IMR-90 (cell line): ENCODE measurements around the gene CXCL1. TPM values are rescaled to one million over a fixed set of nuclear protein-coding genes. Genes with fewer than 3 reads are reported as not detected.

Source experiments
- ATAC-seq: fragments of 200-7000 bp; cut with Tn5 transposase; 2 replicates; pipeline ENCODE4 v1.9.1; 2020; ENCODE audit warnings: low read depth, mild to moderate bottlenecking, moderate library complexity
- BruUV-seq: library from RNA; stranded (reverse); fragments of 400-500 nt; replicated peaks from 2 replicates; lab custom pipeline; 2021; lab: Mats Ljungman, UMichigan
- CTCF ChIA-PET: fragments of 300-600 bp; formaldehyde crosslinking; extraction: SDS; loops from one replicate; lab custom pipeline; 2021; ENCODE audit warnings: antibody characterized with exemption; lab: Yijun Ruan, JAX
- POLR2A ChIA-PET: fragments of 300-600 bp; sonication (Branson Sonifier 250); formaldehyde crosslinking; loops from one replicate; lab custom pipeline; 2022; ENCODE audit warnings: antibody characterized with exemption; ENCODE audit not compliant: unreplicated experiment; lab: Charles Lee
- DNase-seq: peaks from one replicate; pipeline ENCODE4 v3.0.0; 2013
- H2AFZ ChIP-seq: replicated peaks from 2 replicates; pipeline ENCODE3; 2013; ENCODE audit warnings: low read length, mild to moderate bottlenecking; ENCODE audit not compliant: poor library complexity
- H2AK5ac ChIP-seq: 2 replicates; pipeline ENCODE4 v1.6.1; 2013; ENCODE audit warnings: low read depth, low read length, inconsistent platforms
- H2AK9ac ChIP-seq: replicated peaks from 2 replicates; pipeline ENCODE3; 2013; ENCODE audit warnings: mild to moderate bottlenecking, low read depth, low read length, moderate library complexity; ENCODE audit not compliant: poor library complexity
- H2BK120ac ChIP-seq: 2 replicates; pipeline ENCODE4 v1.6.1; 2013; ENCODE audit warnings: low read depth, low read length, inconsistent platforms
- H2BK15ac ChIP-seq: 3 replicates; pipeline ENCODE4 v1.6.1; 2013; ENCODE audit warnings: low read depth, low read length, inconsistent platforms
- H2BK20ac ChIP-seq: 2 replicates; pipeline ENCODE4 v1.6.1; 2013; ENCODE audit warnings: low read depth, mild to moderate bottlenecking, inconsistent platforms, low read length, moderate library complexity
- H2BK5ac ChIP-seq: 2 replicates; pipeline ENCODE4 v1.6.1; 2013; ENCODE audit warnings: mild to moderate bottlenecking, low read depth, low read length, inconsistent platforms; ENCODE audit not compliant: poor library complexity, severe bottlenecking
- H3K14ac ChIP-seq: replicated peaks from 2 replicates; pipeline ENCODE4 v1.6.1; 2013; ENCODE audit warnings: low read depth, low read length, inconsistent platforms
- H3K18ac ChIP-seq: 2 replicates; pipeline ENCODE4 v1.6.1; 2013; ENCODE audit warnings: low read depth, low read length, control low read depth
- H3K23ac ChIP-seq: 2 replicates; pipeline ENCODE4 v1.6.1; 2013; ENCODE audit warnings: low read depth, low read length, inconsistent platforms
- H3K27ac ChIP-seq: 2 replicates; pipeline ENCODE4 v1.5.1; 2013; ENCODE audit warnings: mild to moderate bottlenecking, control low read depth, low read length; ENCODE audit not compliant: insufficient read depth
- H3K27me3 ChIP-seq: 2 replicates; pipeline ENCODE4 v1.6.1; 2013; ENCODE audit warnings: low read length; ENCODE audit not compliant: control insufficient read depth, insufficient read depth
- H3K36me3 ChIP-seq: 2 replicates; pipeline ENCODE4 v1.6.1; 2013; ENCODE audit warnings: low read length, mixed read lengths; ENCODE audit not compliant: control insufficient read depth, insufficient read depth
- H3K4ac ChIP-seq: 2 replicates; pipeline ENCODE4 v1.6.1; 2013; ENCODE audit warnings: low read depth, low read length, inconsistent platforms
- H3K4me1 ChIP-seq: 2 replicates; pipeline ENCODE4 v1.6.1; 2013; ENCODE audit warnings: low read length, mixed read lengths; ENCODE audit not compliant: control insufficient read depth, insufficient read depth
- H3K4me2 ChIP-seq: 2 replicates; pipeline ENCODE4 v1.6.1; 2013; ENCODE audit warnings: low read depth, mild to moderate bottlenecking, control low read depth, low read length, moderate library complexity
- H3K4me3 ChIP-seq: 2 replicates; pipeline ENCODE4 v1.5.1; 2013; ENCODE audit warnings: low read depth, mild to moderate bottlenecking, control low read depth, low read length, moderate library complexity; ENCODE audit not compliant: insufficient read depth
- H3K56ac ChIP-seq: 2 replicates; pipeline ENCODE4 v1.6.1; 2013; ENCODE audit warnings: low read length, inconsistent platforms; ENCODE audit not compliant: insufficient read depth; ENCODE audit errors: extremely low read depth
- H3K79me1 ChIP-seq, 2 experiments: 2 replicates each; pipeline ENCODE4 v1.6.1; 2013; ENCODE audit warnings: low read length in 2 of 2, inconsistent platforms in 1 of 2, low read depth in 1 of 2
- H3K9ac ChIP-seq: 2 replicates; pipeline ENCODE4 v1.6.1; 2013; ENCODE audit warnings: low read depth, low read length, control low read depth
- H3K9me1 ChIP-seq: 2 replicates; pipeline ENCODE4 v1.6.1; 2013; ENCODE audit warnings: low read length, inconsistent platforms; ENCODE audit not compliant: insufficient read depth
- H3K9me3 ChIP-seq: 2 replicates; pipeline ENCODE4 v1.6.1; 2013; ENCODE audit warnings: low read length; ENCODE audit not compliant: control insufficient read depth, insufficient read depth
- H4K20me1 ChIP-seq: 2 replicates; pipeline ENCODE4 v1.6.1; 2013; ENCODE audit warnings: low read length, inconsistent platforms; ENCODE audit not compliant: insufficient read depth
- H4K5ac ChIP-seq: 2 replicates; pipeline ENCODE4 v1.6.1; 2013; ENCODE audit warnings: mild to moderate bottlenecking, low read depth, low read length, control low read depth
- H4K8ac ChIP-seq, 2 experiments: 2 replicates each; pipeline ENCODE4 v1.6.1; 2013; ENCODE audit warnings: low read depth in 2 of 2, low read length in 2 of 2, control low read depth in 1 of 2, inconsistent platforms in 1 of 2
- H4K91ac ChIP-seq: 2 replicates; pipeline ENCODE4 v1.6.1; 2013; ENCODE audit warnings: low read depth, low read length, inconsistent platforms; ENCODE audit not compliant: insufficient read depth
- BHLHE40 ChIP-seq: fragments of 150-350 bp; IDR thresholded peaks from 2 replicates; pipeline ENCODE4 v1.6.1; 2016; ENCODE audit warnings: mild to moderate bottlenecking, low read depth, low read length
- CEBPB ChIP-seq: IDR thresholded peaks from 2 replicates; pipeline ENCODE4 v1.6.1; 2012; ENCODE audit warnings: low read depth, low read length, improper control_type of control experiment
- FOS ChIP-seq: fragments of 150-350 bp; IDR thresholded peaks from 2 replicates; pipeline ENCODE4 v1.6.1; 2016; ENCODE audit warnings: low read depth, low read length
- MAZ ChIP-seq: IDR thresholded peaks from 2 replicates; pipeline ENCODE4 v1.6.1; 2012; ENCODE audit warnings: low read depth, mild to moderate bottlenecking, low read length, improper control_type of control experiment, moderate library complexity, borderline replicate concordance
- MXI1 ChIP-seq: IDR thresholded peaks from 2 replicates; pipeline ENCODE4 v1.6.1; 2012; ENCODE audit warnings: low read depth, mild to moderate bottlenecking, low read length, moderate library complexity, borderline replicate concordance
- NFE2L2 ChIP-seq: fragments of 150-350 bp; IDR thresholded peaks from 2 replicates; pipeline ENCODE4 v1.6.1; 2016; ENCODE audit warnings: low read depth, mild to moderate bottlenecking, low read length
- POLR2A ChIP-seq: IDR thresholded peaks from 2 replicates; pipeline ENCODE4 v1.6.1; 2012; ENCODE audit warnings: mild to moderate bottlenecking, low read depth, low read length
- RAD21 ChIP-seq: IDR thresholded peaks from 2 replicates; pipeline ENCODE4 v1.6.1; 2012; ENCODE audit warnings: low read length, improper control_type of control experiment
- RCOR1 ChIP-seq: IDR thresholded peaks from 2 replicates; pipeline ENCODE4 v1.6.1; 2012; ENCODE audit warnings: mild to moderate bottlenecking, low read length, improper control_type of control experiment; ENCODE audit not compliant: insufficient replicate concordance
- RFX5 ChIP-seq: IDR thresholded peaks from 2 replicates; pipeline ENCODE4 v1.8.0; 2012; ENCODE audit warnings: low read depth, mild to moderate bottlenecking, low read length, moderate library complexity
- WGBS, 2 experiments: methylation state at CpG; one replicate each; pipeline versions ENCODE4 v1.1.5 to v1.1.7; 2013; ENCODE audit warnings: missing lambda C conversion rate in 2 of 2; ENCODE audit not compliant: insufficient read length in 1 of 2; ENCODE audit errors: extremely low coverage in 2 of 2; 5-methylcytosine and 5-hydroxymethylcytosine counted together
- dilution Hi-C: fragments of 300-500 bp; cut with HindIII; formaldehyde crosslinking; loops from one replicate; pipeline ENCODE4 v1.14.3; 2018; ENCODE audit warnings: low sequenced_read_pairs; ENCODE audit not compliant: unreplicated experiment
- in situ Hi-C: fragments of 300-500 bp; cut with MboI; formaldehyde crosslinking; loops from 3 replicates; pipeline ENCODE4 v1.14.3; 2019; ENCODE audit warnings: low sequenced_read_pairs, inconsistent platforms, mixed read lengths
- intact Hi-C: fragments of 100-400 bp; cut with micrococcal nuclease; formaldehyde crosslinking; loops from 2 replicates; pipeline ENCODE4 v1.10.0; 2022
- polyA plus RNA-seq, 3 experiments: library from polyadenylated mRNA; depleted of rRNA; stranded (reverse); fragments of >200 nt; gene quantifications; 2 replicates each; pipeline ENCODE4 v1.2.3, GENCODE V29; 2012; ENCODE audit warnings: low replicate concordance in 1 of 3
- total RNA-seq: library from RNA; depleted of rRNA; stranded (reverse); fragments of >200 nt; gene quantifications from 2 replicates; pipeline ENCODE4 v1.2.3, GENCODE V29; 2012
- TF ChIP-seq, protein P1 (sequence below): fragments of 150-350 bp; IDR thresholded peaks from 2 replicates; pipeline ENCODE4 v1.6.1; 2017; ENCODE audit warnings: mild to moderate bottlenecking, antibody characterized with exemption, low read length, low read depth
- TF ChIP-seq, protein P2 (sequence below): conservative IDR thresholded peaks from 2 replicates; pipeline ENCODE4 v1.5.1; 2012; ENCODE audit warnings: mild to moderate bottlenecking, low read depth, low read length, improper control_type of control experiment
- TF ChIP-seq, protein P3 (sequence below): fragments of 150-350 bp; IDR thresholded peaks from 2 replicates; pipeline ENCODE4 v1.6.1; 2016; ENCODE audit warnings: low read depth, mild to moderate bottlenecking, low read length, moderate library complexity, borderline replicate concordance

CXCL1 gene
- total and polyA plus RNA-seq, 2 of the 4 experiments (the other 2 are of a cell fraction): 2.0 TPM; not detected in 1

DNA sequence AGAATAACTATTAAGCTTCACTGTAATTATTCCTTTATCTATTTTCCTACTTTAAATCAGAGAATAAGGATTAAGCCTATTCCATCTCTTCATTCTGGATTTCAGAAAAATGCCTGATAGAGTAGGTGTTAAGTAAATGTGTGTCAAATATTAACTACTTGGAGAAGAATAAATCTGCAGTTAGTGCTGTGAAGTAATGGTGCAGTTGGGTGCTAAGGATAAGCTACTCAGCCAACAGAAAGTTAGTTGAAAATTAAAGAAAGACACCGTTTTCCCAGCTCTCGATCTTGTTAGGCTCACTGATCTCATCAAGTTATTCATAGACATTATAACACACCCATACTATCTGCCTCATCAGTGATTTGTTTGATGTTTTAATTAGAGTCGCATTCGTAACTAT is 9.0 kb upstream of the CXCL1 start:
- DNase-seq (no peak), ATAC-seq (no peak)
- POLR2A ChIA-PET: no interaction called here
- in situ Hi-C loops (no loop called here), intact Hi-C loops (loop anchor here (2.0 to 10.0 kb wide), 3 partner anchors 175 to 275 kb away; partner anchors contain the start of gene CXCL3), dilution Hi-C loops (no loop called here)
- Histone ChIP-seq H3K79me1 (no peaks in the 10 kb centered on the region), H3K4ac (no peak overlapping the region), H3K18ac (peak overlapping the region; percentile 67), H2BK20ac (no peak overlapping the region), H3K56ac (no peak overlapping the region), H2BK120ac (no peak overlapping the region), H3K4me3 (no peak overlapping the region), H3K9ac (no peak overlapping the region), H3K36me3 (no peaks in the 10 kb centered on the region), H3K27ac (no peak overlapping the region), H2BK5ac (no peak overlapping the region), H3K23ac (no peak overlapping the region), H3K27me3 (peaks cover 18% of the 10 kb centered on the region), H4K20me1 (no peaks in the 10 kb centered on the region), H2AFZ (no peak overlapping the region), H4K91ac (no peak overlapping the region), H3K4me1 (peaks cover 11% of the 10 kb centered on the region), H2BK15ac (no peak overlapping the region), H3K9me1 (peaks cover 2% of the 10 kb centered on the region), H2AK9ac (no peak overlapping the region), H3K9me3 (peaks cover 4% of the 10 kb centered on the region; the same call in 1 of the 2 replicates), H4K5ac (no peak overlapping the region), H4K8ac (no peak overlapping the region), H3K14ac (no peak overlapping the region), H3K4me2 (peak overlapping the region; percentile 16; the same call in 1 of the 2 replicates), H2AK5ac (no peak overlapping the region)
- no TSS peak for BruUV-seq
- no CpG with 5 or more reads among the region's 4 CpGs for WGBS, 2 experiments
- TF ChIP-seq, protein P1, sequence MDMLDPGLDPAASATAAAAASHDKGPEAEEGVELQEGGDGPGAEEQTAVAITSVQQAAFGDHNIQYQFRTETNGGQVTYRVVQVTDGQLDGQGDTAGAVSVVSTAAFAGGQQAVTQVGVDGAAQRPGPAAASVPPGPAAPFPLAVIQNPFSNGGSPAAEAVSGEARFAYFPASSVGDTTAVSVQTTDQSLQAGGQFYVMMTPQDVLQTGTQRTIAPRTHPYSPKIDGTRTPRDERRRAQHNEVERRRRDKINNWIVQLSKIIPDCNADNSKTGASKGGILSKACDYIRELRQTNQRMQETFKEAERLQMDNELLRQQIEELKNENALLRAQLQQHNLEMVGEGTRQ: no peak
- TF ChIP-seq, protein P2, sequence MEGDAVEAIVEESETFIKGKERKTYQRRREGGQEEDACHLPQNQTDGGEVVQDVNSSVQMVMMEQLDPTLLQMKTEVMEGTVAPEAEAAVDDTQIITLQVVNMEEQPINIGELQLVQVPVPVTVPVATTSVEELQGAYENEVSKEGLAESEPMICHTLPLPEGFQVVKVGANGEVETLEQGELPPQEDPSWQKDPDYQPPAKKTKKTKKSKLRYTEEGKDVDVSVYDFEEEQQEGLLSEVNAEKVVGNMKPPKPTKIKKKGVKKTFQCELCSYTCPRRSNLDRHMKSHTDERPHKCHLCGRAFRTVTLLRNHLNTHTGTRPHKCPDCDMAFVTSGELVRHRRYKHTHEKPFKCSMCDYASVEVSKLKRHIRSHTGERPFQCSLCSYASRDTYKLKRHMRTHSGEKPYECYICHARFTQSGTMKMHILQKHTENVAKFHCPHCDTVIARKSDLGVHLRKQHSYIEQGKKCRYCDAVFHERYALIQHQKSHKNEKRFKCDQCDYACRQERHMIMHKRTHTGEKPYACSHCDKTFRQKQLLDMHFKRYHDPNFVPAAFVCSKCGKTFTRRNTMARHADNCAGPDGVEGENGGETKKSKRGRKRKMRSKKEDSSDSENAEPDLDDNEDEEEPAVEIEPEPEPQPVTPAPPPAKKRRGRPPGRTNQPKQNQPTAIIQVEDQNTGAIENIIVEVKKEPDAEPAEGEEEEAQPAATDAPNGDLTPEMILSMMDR: no peak
- TF ChIP-seq NFE2L2: no peak
- no peak for TF ChIP-seq MAZ
- no peak for TF ChIP-seq FOS
- no peak for TF ChIP-seq CEBPB
- no peak for TF ChIP-seq RCOR1
- TF ChIP-seq POLR2A: no peak
- TF ChIP-seq RFX5: no peak
- TF ChIP-seq, protein P3, sequence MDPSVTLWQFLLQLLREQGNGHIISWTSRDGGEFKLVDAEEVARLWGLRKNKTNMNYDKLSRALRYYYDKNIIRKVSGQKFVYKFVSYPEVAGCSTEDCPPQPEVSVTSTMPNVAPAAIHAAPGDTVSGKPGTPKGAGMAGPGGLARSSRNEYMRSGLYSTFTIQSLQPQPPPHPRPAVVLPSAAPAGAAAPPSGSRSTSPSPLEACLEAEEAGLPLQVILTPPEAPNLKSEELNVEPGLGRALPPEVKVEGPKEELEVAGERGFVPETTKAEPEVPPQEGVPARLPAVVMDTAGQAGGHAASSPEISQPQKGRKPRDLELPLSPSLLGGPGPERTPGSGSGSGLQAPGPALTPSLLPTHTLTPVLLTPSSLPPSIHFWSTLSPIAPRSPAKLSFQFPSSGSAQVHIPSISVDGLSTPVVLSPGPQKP: no peak
- TF ChIP-seq MXI1: no peak
- TF ChIP-seq RAD21: no peak
- TF ChIP-seq BHLHE40: no peak
- CTCF ChIA-PET: no interaction called here
